GM21423 (cell line): ENCODE results near the gene AKAIN1.

ENCODE experiments used
- ATAC-seq: cut with Tn5 transposase; IDR thresholded peaks from one replicate; pipeline ENCODE4 v1.9.1; 2021; ENCODE audit warnings: mild to moderate bottlenecking, moderate library complexity; ENCODE audit not compliant: unreplicated experiment

AKAIN1 gene

GRCh38 chr18:5162111-5162510 lies 34.9 kb downstream of the AKAIN1 start:
- ATAC-seq = no peak

- ATAC-seq = no peak
Observed at GRCh38 chr18:5159080-5159479, 38.0 kb downstream of the AKAIN1 start.

GRCh38 chr18:5158587-5158986 lies 38.5 kb downstream of the AKAIN1 start:
- ATAC-seq = no peak

- ATAC-seq = no peak
Observed at GRCh38 chr18:5158172-5158571, 38.9 kb downstream of the AKAIN1 start.

GRCh38 chr18:5155907-5156287 lies 41.2 kb downstream of the AKAIN1 start:
- ATAC-seq = no peak

GRCh38 chr18:5155218-5155906 lies 41.7 kb downstream of the AKAIN1 start:
- no peak for ATAC-seq

GRCh38 chr18:5152343-5153020 lies 44.6 kb downstream of the AKAIN1 start:
- ATAC-seq = no peak

- no peak for ATAC-seq
Observed at GRCh38 chr18:5150894-5151293, 46.2 kb downstream of the AKAIN1 start.

- no peak for ATAC-seq
Observed at GRCh38 chr18:5146093-5146492, 51.0 kb downstream of the AKAIN1 start.

- no peak for ATAC-seq
Observed at GRCh38 chr18:5145168-5145825, 51.8 kb downstream of the AKAIN1 start.

GRCh38 chr18:5144629-5145028 lies 52.4 kb downstream of the AKAIN1 start:
- no peak for ATAC-seq

- no peak for ATAC-seq
Observed at GRCh38 chr18:5142859-5143258, 54.2 kb downstream of the AKAIN1 start.

- ATAC-seq = no peak
Observed at GRCh38 chr18:5142131-5142530, 54.9 kb downstream of the AKAIN1 start.

GRCh38 chr18:5137261-5137660 lies 59.8 kb downstream of the AKAIN1 start:
- ATAC-seq = no peak

- no peak for ATAC-seq
Observed at GRCh38 chr18:5132987-5133386, 64.1 kb downstream of the AKAIN1 start.

- ATAC-seq = no peak
Observed at GRCh38 chr18:5122272-5122671, 74.8 kb downstream of the AKAIN1 start.

GRCh38 chr18:5110266-5110665 lies 86.8 kb downstream of the AKAIN1 start:
- no peak for ATAC-seq

- ATAC-seq = no peak
Observed at GRCh38 chr18:5107988-5108387, 89.1 kb downstream of the AKAIN1 start.

- no peak for ATAC-seq
Observed at GRCh38 chr18:5106730-5107129, 90.3 kb downstream of the AKAIN1 start.

GRCh38 chr18:5104246-5104645 lies 92.8 kb downstream of the AKAIN1 start:
- no peak for ATAC-seq

GRCh38 chr18:5103693-5104092 lies 93.4 kb downstream of the AKAIN1 start:
- ATAC-seq = no peak

- ATAC-seq = no peak
Observed at GRCh38 chr18:5103286-5103685, 93.8 kb downstream of the AKAIN1 start.
